GM21515 (cell line): ENCODE measurements around the gene IFT52.

Source experiments
- ATAC-seq: cut with Tn5 transposase; IDR thresholded peaks from one replicate; pipeline ENCODE4 v1.9.1; 2021; ENCODE audit not compliant: unreplicated experiment

IFT52 gene

GRCh38 chr20:43686820-43687219 is 96.1 kb downstream of the IFT52 start:
- no peak for ATAC-seq

GRCh38 chr20:43689165-43689564 is 98.4 kb downstream of the IFT52 start:
- ATAC-seq, result no peak

GRCh38 chr20:43690943-43691598 is 100.3 kb downstream of the IFT52 start:
- ATAC-seq, result no peak

- no peak for ATAC-seq
Observed at GRCh38 chr20:43691928-43692524, 101.3 kb downstream of the IFT52 start.

- ATAC-seq, result no peak
Observed at GRCh38 chr20:43694763-43695162, 104.0 kb downstream of the IFT52 start.

GRCh38 chr20:43695571-43695970 is 104.8 kb downstream of the IFT52 start:
- ATAC-seq, result no peak
